Measurements from ENCODE around the gene CKB.

Gene CKB

GRCh38 chr14:103529383-103530365 is 7.0 kb upstream of the CKB start:
- TF ChIP-seq GATA3 (IDR thresholded peaks at IDR 0.05; ENCODE audit: low read depth, low read length) (no peak), GATA2 (IDR thresholded peaks at IDR 0.05; ENCODE audit: low read depth, low read length) (no peak)

- no peak for TF ChIP-seq GATA3 (IDR thresholded peaks at IDR 0.05; ENCODE audit: low read depth, low read length)
Measured at GRCh38 chr14:103528587-103529382, 6.2 kb upstream of the CKB start, which contains the start of gene TRMT61A. TSS of gene TRMT61A (plus strand) at chr14:103529196. CDS start at chr14:103529979, 783 bp downstream.

- TF ChIP-seq GATA3 (IDR thresholded peaks at IDR 0.05; ENCODE audit: low read depth, low read length) (no peak), GATA2 (IDR thresholded peaks at IDR 0.05; ENCODE audit: low read depth, low read length) (no peak)
Measured at GRCh38 chr14:103528146-103528586, 5.5 kb upstream of the CKB start.

- no peak for TF ChIP-seq GATA3 (IDR thresholded peaks at IDR 0.05; ENCODE audit: low read depth, low read length)
- TF ChIP-seq GATA2 (IDR thresholded peaks at IDR 0.05; ENCODE audit: low read depth, low read length), result no peak
Measured at GRCh38 chr14:103527408-103528145, 4.9 kb upstream of the CKB start.

- no peak for TF ChIP-seq GATA2 (IDR thresholded peaks at IDR 0.05; ENCODE audit: low read depth, low read length)
- TF ChIP-seq GATA3 (IDR thresholded peaks at IDR 0.05; ENCODE audit: low read depth, low read length), result no peak
Measured at GRCh38 chr14:103526914-103527248, 4.3 kb upstream of the CKB start.

- TF ChIP-seq GATA2 (IDR thresholded peaks at IDR 0.05; ENCODE audit: low read depth, low read length), result no peak
- no peak for TF ChIP-seq GATA3 (IDR thresholded peaks at IDR 0.05; ENCODE audit: low read depth, low read length)
Measured at GRCh38 chr14:103526247-103526913, 3.8 kb upstream of the CKB start.

- TF ChIP-seq GATA2 (IDR thresholded peaks at IDR 0.05; ENCODE audit: low read depth, low read length), result no peak
- no peak for TF ChIP-seq GATA3 (IDR thresholded peaks at IDR 0.05; ENCODE audit: low read depth, low read length)
Measured at GRCh38 chr14:103524002-103524935, 1.6 kb upstream of the CKB start.

GRCh38 chr14:103523575-103523954 is 935 bp upstream of the CKB start:
- TF ChIP-seq GATA3 (IDR thresholded peaks at IDR 0.05; ENCODE audit: low read depth, low read length) (no peak), GATA2 (IDR thresholded peaks at IDR 0.05; ENCODE audit: low read depth, low read length) (no peak)

- no peak for TF ChIP-seq GATA2 (IDR thresholded peaks at IDR 0.05; ENCODE audit: low read depth, low read length)
- no peak for TF ChIP-seq GATA3 (IDR thresholded peaks at IDR 0.05; ENCODE audit: low read depth, low read length)
Measured at GRCh38 chr14:103521951-103522563, 573 bp downstream of the CKB start.

- no peak for TF ChIP-seq GATA2 (IDR thresholded peaks at IDR 0.05; ENCODE audit: low read depth, low read length)
- no peak for TF ChIP-seq GATA3 (IDR thresholded peaks at IDR 0.05; ENCODE audit: low read depth, low read length)
Measured at GRCh38 chr14:103521438-103521950, 1.1 kb downstream of the CKB start.

GRCh38 chr14:103520657-103521437 is 1.8 kb downstream of the CKB start:
- TF ChIP-seq GATA3 (IDR thresholded peaks at IDR 0.05; ENCODE audit: low read depth, low read length) (no peak), GATA2 (IDR thresholded peaks at IDR 0.05; ENCODE audit: low read depth, low read length) (no peak)
